ENCODE measurements around the gene ADAM22.

The ADAM22 gene

DNA sequence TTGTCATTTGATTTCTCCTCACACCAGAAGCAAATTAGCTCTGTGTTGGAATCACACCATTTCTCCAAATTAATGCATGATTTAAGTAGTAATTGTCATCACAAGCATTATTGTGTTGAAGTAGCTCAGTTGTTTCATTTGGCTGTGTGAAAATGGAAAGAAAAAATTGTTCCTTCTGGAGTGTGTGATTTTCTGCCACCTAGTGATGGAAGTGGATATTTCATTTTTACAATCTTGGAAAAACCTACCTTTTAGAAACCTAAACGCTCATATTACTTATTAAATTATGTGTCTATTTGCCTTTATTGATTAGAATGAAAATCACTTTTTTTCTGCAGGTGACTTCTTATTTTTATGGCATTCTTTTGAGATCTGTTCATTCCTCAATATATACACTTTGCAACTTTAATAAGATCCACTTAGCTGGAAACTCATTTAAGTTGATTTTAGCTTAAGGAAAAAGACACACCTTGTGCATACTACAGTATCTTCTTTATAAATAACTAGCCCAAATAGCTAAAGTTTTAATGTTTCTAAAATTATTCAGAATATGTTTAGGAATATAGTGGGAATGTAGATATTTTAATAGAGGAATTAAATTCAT, 235.8 kb downstream of the ADAM22 start:
- DNase-seq (ENCODE audit: low read depth), result no peak

DNA sequence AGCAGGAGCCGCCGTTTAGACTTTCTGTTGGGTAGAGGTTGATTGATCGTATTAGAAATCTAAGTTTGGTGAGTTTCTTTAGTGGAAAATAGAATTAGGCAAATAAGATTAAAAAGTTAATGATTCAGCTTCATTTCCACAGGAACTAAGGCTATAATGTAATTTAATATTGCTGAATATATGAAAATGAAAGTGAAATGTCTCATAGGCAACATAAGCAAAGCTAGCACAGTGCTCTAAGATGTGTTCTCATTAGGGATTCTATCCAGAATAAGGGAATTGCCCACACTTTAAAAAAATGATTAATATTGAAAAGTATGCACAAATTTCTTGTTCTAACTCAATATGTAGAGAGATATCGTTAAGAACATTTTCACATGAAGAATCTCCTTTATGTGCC, 238.8 kb downstream of the ADAM22 start:
- DNase-seq (ENCODE audit: low read depth), result no peak

DNA sequence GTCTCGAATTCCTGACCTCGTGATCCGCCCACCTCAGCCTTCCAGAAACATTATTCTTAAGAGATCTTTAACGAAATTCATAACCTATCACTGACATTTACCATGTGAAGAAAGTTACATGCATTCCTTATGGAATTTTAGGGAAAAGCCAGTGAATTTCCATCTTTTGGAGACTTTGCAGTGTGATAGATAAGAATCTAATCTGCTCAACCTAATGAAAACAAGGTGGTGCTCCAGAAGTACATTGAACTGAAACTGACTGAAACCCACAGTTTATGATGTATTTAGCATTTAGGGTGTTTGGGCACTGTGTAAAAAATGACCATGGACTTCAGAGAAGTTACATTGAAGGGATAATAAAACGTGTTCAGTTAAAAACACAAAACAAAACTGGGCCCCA, 242.1 kb downstream of the ADAM22 start:
- no peak for DNase-seq (ENCODE audit: low read depth)

DNA sequence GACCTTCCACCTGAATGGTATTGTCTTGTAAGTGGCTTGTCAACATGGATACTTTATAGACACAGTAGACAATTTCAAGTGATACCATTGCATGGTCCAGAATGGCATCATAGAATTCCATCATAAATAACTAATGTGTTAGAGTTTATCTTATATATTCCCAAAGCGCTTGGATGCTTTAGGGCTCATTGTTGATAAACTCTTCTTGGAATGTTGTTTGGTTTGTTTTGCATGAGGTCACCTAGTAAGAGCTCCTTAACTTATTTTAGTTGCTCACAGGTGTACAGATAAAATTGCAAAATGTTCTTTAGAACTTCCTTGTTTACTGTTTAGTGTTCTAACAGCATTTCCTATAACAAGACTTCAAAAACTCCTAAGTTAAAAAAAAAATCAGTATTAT, 249.0 kb downstream of the ADAM22 start:
- DNase-seq (ENCODE audit: low read depth), result no peak

DNA sequence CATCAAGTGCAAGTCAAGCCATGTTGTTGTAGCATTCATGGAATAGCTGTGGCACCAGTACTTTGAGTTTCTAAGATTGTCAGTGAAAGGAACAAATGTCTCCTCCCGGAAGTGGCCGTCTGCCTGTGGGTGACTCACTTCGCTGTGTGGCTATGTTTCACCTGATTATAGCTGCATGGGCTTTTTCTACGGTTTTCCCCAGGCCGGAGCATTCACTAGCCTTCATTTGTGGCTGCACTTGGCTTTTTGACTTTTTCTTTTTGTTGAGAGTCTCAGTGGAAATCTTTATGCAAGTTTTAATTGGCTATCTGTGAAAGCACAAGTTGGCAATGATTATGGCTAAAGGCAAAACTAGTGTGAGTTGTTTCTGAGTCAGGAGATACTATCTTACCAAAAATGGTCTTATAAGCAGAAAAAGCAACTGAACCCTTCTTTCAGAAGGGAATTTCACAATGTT, 250.8 kb downstream of the ADAM22 start:
- no peak for DNase-seq (ENCODE audit: low read depth)

DNA sequence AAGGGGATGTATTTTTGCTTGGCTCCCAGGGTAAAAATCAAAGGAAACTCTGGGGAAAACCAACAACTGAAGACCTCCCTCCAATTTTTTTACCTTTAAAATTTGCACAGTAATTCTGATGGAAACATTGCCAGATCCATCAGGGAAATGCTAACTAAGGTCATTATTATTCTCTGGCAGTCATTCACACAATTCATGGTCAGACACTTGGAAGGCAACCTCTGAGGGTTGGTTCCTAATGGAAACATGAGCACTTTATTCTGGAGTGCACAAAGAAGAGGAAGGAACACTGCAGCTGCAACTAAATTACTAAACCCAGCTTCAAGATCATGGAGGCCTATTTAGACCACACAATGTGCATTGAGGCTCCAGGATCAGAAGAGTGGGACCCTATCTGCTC, 251.6 kb downstream of the ADAM22 start:
- no peak for DNase-seq (ENCODE audit: low read depth)

DNA sequence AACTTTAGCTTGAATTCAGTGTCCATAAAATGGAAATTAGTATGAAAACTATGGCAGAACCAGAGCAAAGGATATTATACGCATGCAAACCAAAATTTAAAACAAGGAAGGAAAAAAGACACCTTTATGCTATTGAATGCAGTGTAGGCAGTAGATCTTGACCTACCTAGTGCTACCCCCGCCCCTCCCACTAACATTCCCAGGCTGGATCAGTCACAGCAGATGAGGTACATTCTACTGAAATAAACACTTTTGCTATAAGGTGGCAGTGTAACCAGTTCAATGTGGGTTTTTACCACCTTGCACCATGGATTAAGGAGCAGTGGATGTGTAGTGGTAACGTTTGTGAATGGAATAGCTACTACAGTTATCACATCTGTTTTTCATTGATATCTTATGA, 257.9 kb downstream of the ADAM22 start:
- DNase-seq (ENCODE audit: low read depth), result no peak

DNA sequence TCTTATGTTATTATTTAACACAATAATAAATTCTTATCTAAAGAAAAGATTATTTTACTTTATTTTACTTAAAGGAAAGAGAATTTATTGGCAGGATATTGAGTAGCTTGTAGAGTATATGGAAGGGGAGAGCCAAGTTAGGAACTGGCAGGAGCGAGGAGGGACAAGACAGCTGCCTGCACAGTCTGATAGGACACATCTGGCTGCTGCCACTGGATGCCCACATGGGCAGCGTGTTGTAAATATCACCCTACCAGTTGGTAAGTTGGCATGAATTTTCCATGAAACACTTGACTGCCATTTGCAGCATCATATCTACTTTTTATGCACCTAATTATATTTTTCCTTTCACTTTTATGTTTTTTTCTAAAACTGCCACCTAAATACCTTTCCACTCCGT, 266.2 kb downstream of the ADAM22 start:
- DNase-seq (ENCODE audit: low read depth), result no peak

DNA sequence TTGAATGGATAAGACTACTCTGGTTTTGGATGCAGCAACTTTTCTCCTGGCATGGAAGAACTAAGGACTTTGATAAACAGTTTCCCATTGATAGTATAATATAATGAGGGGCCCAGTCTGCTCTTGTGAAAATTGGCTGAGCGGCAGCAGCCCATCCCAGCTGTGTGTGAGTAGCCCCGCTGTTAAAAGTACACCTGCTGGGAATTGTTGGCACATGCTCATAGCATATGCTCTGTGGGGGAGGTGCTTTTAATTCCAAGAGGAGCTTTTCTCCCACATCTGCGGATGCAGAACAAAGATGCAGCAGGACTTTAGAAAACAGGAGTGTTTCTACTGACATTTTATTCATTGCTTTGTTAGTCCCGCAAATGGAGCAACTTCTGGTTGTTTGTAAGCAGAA, 266.7 kb downstream of the ADAM22 start:
- DNase-seq (ENCODE audit: low read depth), result no peak

DNA sequence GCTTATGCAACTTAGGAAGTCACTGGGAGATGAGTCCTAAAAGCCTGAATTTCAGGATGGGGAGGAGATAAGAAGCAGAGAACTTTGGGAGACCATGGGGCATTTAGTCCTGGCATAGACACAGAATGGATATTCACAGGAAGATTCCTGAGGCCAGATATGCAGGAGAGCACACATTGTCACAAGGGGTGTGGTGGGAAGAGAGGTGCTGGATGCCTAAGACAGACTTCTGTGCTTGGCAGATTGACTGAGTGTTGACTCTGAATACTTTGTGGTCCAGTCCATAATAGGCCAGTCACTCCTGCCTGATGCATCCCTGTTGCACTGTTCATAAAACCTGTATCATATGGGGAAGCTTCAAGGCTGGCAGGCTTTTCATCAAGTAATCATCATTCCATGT, 267.3 kb downstream of the ADAM22 start:
- no peak for DNase-seq (ENCODE audit: low read depth)

DNA sequence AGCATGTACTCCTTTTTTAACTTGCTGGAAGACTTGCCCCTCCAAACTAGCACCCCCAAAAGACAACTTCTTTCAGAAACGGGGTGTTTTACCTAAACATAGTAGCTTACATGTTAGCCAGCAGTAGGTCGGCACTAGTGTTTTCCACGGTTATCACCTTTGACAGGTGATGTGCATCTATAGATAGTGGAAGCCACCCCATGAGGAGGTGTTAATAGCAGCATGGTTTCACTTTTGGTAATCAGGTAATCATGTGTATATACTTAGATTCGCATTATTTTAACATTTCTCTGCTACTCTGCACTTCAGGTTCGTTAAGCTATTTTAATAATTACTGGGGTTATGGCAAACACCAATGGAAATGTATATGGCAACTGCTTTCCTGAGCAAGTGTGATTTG, 268.2 kb downstream of the ADAM22 start:
- DNase-seq (ENCODE audit: low read depth), result no peak

DNA sequence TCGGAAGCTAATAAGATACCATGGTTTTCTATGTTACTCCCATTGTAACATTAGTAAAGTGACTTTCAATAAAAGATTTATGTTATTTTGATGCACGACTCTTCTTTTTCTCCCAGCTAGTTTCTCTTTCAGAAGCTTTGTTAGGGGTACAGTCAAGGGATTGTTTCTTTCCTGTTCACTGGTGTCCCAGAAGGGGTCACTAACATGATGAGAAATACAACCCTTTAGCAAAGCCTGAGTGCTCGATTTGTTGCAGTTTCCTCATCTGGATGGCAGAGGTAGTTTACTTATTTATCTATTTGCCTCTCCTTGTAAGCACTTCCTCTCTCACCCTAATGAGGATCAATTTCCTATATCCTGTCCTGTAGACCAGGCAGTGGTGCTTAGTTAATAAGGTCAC, 268.7 kb downstream of the ADAM22 start:
- DNase-seq (ENCODE audit: low read depth), result no peak

DNA sequence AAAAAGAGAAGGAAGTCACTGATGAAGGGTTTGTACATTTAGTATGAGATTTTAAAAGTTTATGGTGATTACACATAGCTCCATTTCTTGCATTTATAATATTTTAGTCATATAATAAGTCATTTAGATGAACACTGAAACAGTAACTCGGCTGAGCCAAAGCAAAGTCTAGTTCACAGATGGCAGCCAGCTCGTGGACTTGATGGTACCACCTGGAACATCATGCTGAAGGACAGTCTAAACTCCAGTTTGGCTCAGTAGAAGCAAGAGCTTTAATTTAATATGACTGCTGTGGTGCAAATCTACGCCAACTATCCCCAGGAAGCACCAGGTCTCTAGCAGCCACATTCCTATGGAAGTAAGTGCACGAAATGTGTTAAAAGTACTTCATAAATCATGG, 269.4 kb downstream of the ADAM22 start:
- no peak for DNase-seq (ENCODE audit: low read depth)

DNA sequence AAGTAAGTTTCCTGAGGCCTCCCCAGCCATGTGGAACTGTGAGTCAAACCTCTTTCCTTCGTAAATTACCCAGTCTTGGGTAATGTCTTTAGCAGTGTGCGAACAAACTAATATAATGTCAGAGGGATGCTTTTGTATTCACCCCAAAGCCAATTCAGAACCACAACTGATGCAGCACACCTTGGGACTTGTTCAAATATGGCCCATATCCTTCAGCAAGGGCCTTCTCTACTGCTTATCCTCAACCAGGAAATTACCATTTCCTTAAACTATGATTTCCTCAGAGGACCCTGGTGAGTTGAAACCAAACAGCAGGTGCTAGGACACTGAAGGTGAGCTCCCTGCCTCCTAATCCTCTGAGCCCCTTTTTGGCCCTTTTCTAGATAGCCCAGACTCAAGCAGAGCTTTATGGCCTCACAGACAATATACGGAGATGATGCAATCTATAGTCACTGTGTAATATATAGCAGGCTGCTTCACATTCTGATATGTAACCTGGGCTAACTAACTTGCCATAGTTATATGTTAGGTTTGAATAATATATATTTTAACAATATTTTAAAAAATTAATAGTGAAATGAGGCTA, 270.6 kb downstream of the ADAM22 start:
- no peak for DNase-seq (ENCODE audit: low read depth)

DNA sequence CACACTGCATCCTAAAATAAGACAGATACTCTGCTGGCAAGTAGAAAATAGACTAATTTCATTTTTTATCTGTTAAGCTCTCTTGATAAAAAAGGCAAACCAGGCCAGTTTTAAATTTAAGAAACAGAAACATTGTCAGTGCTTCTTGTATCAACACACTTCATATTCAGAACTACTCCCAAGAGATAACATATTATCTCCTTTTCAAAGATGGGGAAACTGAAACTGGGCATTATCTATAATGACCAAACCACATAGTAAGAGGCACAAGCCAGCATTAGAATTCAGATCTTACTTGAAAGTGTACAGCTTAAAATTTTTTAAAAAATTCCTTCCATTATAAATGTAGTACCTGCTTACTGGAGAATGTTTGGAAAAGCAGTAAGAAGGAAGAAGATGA, 271.1 kb downstream of the ADAM22 start:
- no peak for DNase-seq (ENCODE audit: low read depth)

DNA sequence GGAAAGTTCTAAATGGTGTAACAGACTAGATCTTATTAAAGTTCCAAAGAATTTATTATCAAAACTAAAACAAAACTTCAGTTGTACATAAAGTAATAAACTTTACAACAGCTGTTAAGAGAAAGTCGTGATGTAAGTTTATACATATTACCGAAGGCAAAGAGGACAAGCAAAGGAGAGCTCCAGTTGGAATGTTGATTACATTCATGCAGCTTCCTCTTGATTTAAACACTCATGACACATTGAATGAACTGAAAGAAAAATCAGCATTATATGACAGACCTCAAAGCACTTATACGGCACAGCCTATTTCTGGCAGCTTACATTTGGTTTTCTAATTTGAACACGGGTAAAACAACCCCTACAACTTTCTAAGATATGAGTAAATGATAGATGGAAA, 272.2 kb downstream of the ADAM22 start:
- no peak for DNase-seq (ENCODE audit: low read depth)

DNA sequence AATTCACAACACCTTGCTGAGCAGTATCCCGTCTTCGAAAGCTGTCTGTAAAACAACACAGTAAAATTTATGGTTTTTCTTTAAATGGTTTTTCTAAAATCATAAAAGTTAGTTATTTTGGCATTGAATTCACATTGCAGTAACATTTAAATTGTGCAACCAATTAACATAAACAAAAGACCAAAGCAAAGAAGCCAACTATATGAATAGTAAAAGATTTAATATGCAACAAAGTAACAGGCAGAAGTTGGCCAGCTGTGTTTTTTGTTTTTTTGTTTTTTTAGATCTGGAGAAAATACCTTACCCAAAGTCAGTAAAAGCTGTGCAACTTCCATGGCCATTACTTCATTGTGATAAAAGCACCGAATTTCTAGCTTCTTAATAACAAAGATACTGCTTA, 274.5 kb downstream of the ADAM22 start:
- DNase-seq (ENCODE audit: low read depth), result no peak

DNA sequence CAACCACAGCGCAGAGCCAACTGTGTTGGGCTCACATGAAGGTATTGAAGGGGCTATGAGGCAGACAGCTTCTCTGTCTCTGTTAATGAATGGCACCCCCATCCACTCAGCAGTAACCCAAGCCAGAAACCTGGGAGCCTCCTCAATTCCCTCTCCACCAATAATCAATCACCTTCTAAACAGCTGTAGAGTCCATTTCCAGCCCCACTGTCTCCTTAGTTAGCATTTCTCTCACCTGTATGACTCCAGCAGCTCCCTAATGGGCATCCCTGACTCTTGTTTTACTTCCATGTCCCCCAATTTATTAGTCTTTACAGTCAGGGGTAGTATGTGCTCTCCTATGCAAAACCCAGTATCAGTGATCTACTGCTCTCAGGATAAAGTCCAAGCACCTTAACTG, 278.9 kb downstream of the ADAM22 start:
- DNase-seq (ENCODE audit: low read depth), result no peak

DNA sequence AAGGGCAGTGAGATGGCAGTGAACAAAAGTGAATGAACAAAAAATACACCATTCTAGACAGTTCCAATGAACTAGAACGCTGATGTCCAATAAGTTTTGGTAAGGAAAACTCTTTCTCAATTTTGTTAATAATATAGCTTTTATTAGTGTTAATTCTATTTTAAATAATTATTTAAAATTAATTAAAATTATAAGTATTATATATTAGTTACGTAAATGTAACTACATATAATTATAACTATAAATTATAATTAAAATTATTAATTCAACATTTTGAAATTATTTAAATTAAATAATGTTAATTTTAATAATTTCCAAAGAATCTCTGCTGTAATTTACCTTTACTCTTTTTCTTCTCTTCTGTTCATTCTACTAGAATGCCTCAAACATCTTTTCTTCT, 280.4 kb downstream of the ADAM22 start:
- DNase-seq (ENCODE audit: low read depth), result no peak

DNA sequence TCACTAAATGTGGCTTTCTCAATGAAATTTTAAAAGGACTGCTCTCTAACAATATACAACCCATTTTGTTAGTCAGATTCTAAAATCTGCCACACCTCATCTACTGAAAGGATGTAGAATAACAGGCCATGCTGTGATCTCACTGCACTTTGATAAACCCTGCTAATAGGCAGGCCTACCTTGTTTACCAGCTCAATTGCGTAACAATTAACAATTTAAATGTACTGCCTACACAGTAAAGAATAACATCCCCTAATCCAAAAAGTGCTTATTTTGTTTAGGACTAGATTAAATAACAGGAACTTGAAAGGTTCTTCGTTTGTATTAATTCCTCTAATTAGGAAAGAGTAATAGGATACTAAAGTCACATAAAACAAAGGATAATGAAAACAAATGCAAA, 281.2 kb downstream of the ADAM22 start:
- no peak for DNase-seq (ENCODE audit: low read depth)

DNA sequence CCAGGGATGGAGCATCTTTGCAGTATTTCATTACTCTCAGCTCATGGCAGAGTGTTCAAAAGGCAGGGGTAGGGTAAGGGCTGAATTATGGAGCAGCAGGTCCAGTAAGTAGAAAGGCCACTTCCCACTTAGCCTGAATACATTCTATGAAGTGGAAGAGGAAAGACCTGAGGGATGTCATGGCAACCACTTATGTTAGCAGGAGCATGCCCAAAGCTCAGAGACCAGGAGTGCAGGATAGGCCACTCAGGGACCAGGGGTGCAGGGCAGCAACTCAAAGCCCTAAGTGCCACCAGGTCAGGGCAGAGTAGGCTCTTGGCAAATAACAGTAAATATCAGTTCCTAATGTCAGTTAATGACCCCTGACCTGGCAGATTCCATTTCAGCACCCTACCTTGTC, 282.2 kb downstream of the ADAM22 start:
- no peak for DNase-seq (ENCODE audit: low read depth)

DNA sequence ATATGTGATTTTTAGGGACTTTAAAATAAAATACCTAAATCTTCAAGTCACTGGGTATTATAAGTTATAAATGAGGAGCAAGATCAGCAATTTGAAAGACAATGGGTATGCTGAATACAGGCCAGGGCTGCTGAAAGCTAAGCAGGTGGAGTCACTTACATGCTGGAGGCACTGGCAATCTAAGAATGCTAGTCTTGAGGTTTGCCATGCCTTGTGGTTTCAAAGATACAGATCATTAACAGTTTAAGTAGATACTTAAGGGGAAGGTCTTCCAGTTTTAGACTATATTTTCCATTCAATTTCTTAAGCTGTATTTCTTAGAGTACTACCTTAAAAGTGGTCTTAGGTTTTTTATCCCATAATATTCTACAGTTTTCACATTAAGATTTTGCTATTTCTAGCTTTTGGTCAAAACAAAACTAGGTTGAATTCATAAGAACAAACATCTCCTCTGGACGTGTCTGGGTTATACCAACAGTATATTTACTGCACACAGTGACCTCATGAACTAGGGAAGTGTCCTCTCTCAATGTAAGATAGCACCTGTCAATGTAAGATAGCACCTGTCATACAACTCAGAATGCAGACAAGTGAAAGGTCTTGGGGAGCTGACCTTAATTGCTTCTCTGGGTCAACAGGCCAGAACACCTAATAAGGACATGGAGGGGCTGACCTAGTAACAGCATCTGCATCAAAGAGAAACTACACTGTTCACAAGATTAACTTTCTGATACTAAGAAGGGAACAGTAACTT, 283.8 kb downstream of the ADAM22 start:
- no peak for DNase-seq (ENCODE audit: low read depth)

DNA sequence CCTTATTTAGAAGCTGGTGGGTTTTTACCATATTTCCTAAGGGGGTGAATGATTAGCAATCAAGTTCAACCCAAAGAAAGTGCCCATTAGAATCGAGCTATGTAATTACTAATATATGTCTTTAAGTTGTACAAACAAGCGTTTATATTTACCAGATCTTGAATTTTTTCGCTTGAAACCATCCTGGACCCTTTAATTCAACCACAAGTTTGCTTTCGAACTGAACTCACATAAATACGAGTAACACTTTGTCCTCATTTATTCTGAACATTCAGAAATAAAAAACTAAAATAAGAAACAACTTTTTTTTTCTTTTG, 284.3 kb downstream of the ADAM22 start:
- DNase-seq (ENCODE audit: low read depth), result no peak

Measured in T-helper 22 cell (primary cell).